ENCODE data around the gene MYH15. TPM values are rescaled to one million over a fixed set of nuclear protein-coding genes. Genes with fewer than 3 reads are reported as not detected.

MYH15 gene
- total RNA-seq (2022; extraction: Qiagen RNA extraction; ENCODE audit: low read depth), result 0.16 to 0.27 TPM (median 0.24 TPM) in 5 replicates

DNA sequence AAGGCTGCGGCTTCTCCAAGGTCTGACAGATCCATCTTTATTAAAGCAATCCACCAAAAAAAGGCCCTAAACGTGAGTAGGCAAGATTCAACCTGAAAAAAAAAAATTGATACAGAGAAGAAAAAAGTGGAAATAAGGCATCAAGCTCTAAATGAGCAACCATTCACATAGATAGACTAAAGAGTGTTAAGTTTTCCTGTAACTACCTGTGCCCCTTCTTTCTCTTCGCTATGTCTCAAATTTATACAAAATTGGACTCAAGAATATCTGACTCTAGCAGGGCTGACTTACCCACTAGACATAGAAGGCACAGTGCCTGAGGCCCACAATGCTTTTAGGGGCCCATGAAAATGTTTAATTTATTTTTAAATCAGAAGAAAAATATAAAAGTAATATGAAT is at the start of gene MYH15:
MYH15 (minus strand) TSS at position 101 of the 400 bp plus-strand sequence; CDS start at position 35, 66 bp downstream.

Other genes with a start within 250 kb of the MYH15 start
- gene HHLA2, start 214.0 kb downstream of the MYH15 start, total RNA-seq (2022; extraction: Qiagen RNA extraction; ENCODE audit: low read depth), result 0.03 to 0.12 TPM in 2 of 5 replicates, not detected in the others
- 17.3 to 24.4 TPM (median 22.8 TPM) in 5 replicates for gene CIP2A, start 78.8 kb upstream of the MYH15 start, total RNA-seq (2022; extraction: Qiagen RNA extraction; ENCODE audit: low read depth)
- 4.4 to 5.0 TPM (median 4.6 TPM) in 5 replicates for gene DZIP3, start 79.1 kb upstream of the MYH15 start, total RNA-seq (2022; extraction: Qiagen RNA extraction; ENCODE audit: low read depth)
- gene RETNLB, start 246.8 kb upstream of the MYH15 start, total RNA-seq (2022; extraction: Qiagen RNA extraction; ENCODE audit: low read depth), result not detected in 5 replicates

Data from A549 treated with CpdA at 1 μM for 4 hours (cell line).